Left ventricle myocardium inferior (tissue), 1 donor: Measurements from ENCODE around the gene ZNF184. TPM values are rescaled to one million over a fixed set of nuclear protein-coding genes. Genes with fewer than 3 reads are reported as not detected.

Source experiments
- DNase-seq: peaks from one replicate; pipeline ENCODE4 v3.0.0-alpha.2; 2020
- H3K27ac ChIP-seq: fragments of 200-600 bp; replicated peaks from 2 replicates; pipeline ENCODE4 v1.8.0; 2021
- H3K27me3 ChIP-seq: fragments of 200-600 bp; 2 replicates; pipeline ENCODE4 v1.8.0; 2021; ENCODE audit warnings: low read depth
- H3K36me3 ChIP-seq: fragments of 200-600 bp; 2 replicates; pipeline ENCODE4 v1.8.0; 2021
- H3K4me1 ChIP-seq: fragments of 200-600 bp; 2 replicates; pipeline ENCODE4 v1.8.0; 2021
- H3K4me3 ChIP-seq: fragments of 200-600 bp; 2 replicates; pipeline ENCODE4 v1.8.0; 2021; ENCODE audit warnings: mild to moderate bottlenecking, moderate library complexity
- H3K9me3 ChIP-seq: fragments of 200-600 bp; replicated peaks from 2 replicates; pipeline ENCODE4 v1.8.0; 2021
- intact Hi-C: fragments of 100-400 bp; cut with micrococcal nuclease; formaldehyde crosslinking; loops from one replicate; pipeline ENCODE4 v1.11.0; 2022
- total RNA-seq: library from RNA; stranded (reverse); fragmentation: NEBNext Ultra II Directional; extraction: Animal tissue kit (Norgen Biotek cat#: 25700); gene quantifications from one replicate; pipeline ENCODE4 v1.2.1, GENCODE V29; 2021
- TF ChIP-seq, protein P1 (sequence below): fragments of 200-600 bp; IDR thresholded peaks from 2 replicates; pipeline ENCODE4 v1.8.0; 2021; ENCODE audit warnings: antibody characterized with exemption, mild to moderate bottlenecking, borderline replicate concordance
- donor health status: DM: no; HTN: yes; CAD: no; lungs with severe emphysema.

Gene ZNF184
- total RNA-seq, 1 donor from 2014 or later: 3.2 TPM

DNA sequence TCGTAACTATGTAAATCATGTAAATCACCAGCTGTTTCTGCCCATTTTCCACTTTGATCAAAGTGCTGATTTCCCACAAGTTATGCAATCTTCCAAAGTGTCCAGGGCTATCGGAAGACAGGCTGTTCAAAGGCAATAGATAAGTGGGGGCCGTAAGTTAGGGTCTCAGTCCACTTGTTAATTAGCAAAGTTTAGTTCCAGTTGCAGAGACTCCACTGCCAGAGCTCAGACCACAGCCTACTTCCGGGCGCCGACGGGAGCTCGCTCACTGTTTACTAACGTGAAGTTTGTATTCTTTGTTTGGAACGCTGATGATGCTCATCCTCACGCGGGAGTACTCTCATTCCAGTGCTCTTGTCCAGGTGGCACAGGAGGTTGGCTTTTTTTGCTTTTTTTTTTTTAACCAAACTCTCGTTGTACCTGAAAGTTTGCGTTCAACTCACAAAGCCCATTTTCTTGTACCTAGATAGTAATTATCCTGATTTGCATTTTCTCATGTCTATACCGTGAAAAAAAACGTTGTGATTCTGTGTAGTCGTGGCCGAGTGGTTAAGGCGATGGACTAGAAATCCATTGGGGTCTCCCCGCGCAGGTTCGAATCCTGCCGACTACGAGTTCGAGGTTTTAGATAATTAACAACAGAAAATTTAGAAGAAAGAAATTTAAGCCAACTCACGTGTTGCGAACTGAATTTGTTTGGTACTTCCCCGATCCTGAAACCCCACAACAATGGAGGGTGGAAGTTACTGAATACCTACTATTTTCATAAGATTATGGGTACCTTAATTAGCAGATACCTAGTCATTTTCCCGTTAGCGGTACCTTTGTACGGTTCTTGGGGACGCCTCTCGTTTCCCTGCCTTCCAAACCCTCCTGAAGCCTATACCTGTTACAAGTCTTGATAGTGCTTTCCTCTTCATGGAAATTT, 29.9 kb upstream of the ZNF184 start:
- Histone ChIP-seq H3K9me3 (no peaks in the 10 kb centered on the region), H3K27ac (peak overlapping the region; percentile 50), H3K4me3 (peak overlapping the region; percentile 72), H3K4me1 (peaks cover 18% of the 10 kb centered on the region), H3K27me3 (peaks cover 21% of the 10 kb centered on the region), H3K36me3 (no peaks in the 10 kb centered on the region)
- DNase-seq: peak; percentile 49
- TF ChIP-seq, protein P1, sequence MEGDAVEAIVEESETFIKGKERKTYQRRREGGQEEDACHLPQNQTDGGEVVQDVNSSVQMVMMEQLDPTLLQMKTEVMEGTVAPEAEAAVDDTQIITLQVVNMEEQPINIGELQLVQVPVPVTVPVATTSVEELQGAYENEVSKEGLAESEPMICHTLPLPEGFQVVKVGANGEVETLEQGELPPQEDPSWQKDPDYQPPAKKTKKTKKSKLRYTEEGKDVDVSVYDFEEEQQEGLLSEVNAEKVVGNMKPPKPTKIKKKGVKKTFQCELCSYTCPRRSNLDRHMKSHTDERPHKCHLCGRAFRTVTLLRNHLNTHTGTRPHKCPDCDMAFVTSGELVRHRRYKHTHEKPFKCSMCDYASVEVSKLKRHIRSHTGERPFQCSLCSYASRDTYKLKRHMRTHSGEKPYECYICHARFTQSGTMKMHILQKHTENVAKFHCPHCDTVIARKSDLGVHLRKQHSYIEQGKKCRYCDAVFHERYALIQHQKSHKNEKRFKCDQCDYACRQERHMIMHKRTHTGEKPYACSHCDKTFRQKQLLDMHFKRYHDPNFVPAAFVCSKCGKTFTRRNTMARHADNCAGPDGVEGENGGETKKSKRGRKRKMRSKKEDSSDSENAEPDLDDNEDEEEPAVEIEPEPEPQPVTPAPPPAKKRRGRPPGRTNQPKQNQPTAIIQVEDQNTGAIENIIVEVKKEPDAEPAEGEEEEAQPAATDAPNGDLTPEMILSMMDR: no peak
- intact Hi-C loops: no loop called here

DNA sequence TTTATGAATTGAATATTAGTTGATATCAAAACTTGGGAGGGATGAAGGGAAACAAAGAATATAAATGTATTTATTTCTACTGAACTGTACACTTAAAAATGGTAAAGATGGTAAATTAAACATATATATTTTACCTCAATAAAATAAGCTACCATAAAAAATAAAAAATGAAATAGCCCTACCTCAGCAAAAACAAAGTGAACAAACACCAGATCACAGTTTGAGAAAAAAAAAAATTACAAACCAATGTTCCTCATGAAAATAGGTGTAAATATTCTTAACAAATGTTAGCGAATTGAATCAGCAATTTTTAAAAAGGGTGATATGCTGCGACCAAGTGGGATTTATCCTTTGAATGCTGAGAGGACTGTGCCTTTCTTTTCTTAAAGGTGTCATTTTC, 28.3 kb upstream of the ZNF184 start:
- peaks cover 22% of the 10 kb centered on the region for H3K27me3 ChIP-seq
- intact Hi-C loops: no loop called here
- H3K36me3 ChIP-seq: no peaks in the 10 kb centered on the region
- H3K27ac ChIP-seq: no peak overlapping the region
- H3K4me3 ChIP-seq: no peak overlapping the region
- DNase-seq: no peak
- H3K4me1 ChIP-seq: peaks cover 18% of the 10 kb centered on the region
- H3K9me3 ChIP-seq: no peaks in the 10 kb centered on the region
- TF ChIP-seq, protein P1: no peak

DNA sequence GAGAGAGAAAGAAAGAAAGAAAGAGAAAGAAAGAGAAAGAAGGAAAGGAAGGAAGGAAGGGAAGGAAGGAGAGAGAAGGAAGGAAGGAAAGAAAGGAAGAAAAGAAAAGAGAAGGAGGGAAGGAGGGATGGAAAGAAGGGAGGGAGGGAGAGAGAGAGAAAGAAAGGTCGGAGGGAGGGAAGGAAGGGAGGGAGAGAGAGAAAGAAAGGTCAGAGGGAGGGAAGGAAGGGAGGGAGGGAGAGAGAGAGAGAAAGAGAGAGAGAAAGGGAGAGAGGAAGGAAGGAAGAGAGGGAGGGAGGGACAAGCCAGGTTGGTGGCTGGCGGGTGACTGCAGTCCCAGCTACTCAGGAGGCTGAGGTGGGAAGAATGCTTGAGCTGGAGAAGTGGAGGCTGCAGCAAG, 27.3 kb upstream of the ZNF184 start:
- TF ChIP-seq, protein P1: no peak
- Histone ChIP-seq H3K9me3 (no peaks in the 10 kb centered on the region), H3K27me3 (peaks cover 31% of the 10 kb centered on the region), H3K4me3 (no peak overlapping the region), H3K36me3 (no peaks in the 10 kb centered on the region), H3K4me1 (peaks cover 25% of the 10 kb centered on the region), H3K27ac (no peak overlapping the region)
- intact Hi-C loops: no loop called here
- no peak for DNase-seq

DNA sequence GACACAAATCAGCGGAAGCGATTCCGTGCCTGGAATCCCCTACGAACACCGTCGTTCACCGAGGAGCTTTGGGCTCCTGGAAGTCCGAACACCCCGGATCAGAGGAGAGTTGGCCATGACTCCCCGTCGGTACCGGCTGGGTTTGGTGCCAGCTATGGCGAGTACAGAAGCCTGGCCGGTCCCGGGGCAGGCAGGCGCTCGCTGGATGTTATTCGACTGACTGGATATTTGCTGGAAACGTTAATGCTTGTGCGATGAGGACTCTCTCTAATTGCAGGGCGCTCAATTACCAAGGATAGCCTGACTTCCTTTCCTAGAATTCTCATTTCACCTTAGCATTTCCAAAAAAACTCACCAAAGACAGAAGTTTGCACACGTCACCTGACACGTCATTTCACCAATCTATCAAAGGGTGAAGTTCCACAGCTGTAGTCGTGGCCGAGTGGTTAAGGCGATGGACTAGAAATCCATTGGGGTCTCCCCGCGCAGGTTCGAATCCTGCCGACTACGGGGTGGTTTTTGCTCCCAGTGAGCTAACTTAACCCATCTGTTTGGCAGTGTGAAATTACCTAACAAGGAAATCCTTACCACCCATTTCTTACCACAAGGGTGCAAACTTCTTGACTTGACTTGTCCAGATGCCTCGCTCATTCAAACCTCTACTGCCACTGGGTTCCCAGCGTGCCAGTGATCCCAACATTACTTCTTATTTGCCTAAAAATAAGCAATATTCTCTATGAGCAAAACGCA, 22.7 kb upstream of the ZNF184 start:
- no peaks in the 10 kb centered on the region for H3K36me3 ChIP-seq
- peaks cover 11% of the 10 kb centered on the region for H3K4me1 ChIP-seq
- no peak overlapping the region for H3K27ac ChIP-seq
- peaks cover 31% of the 10 kb centered on the region for H3K27me3 ChIP-seq
- intact Hi-C loops: no loop called here
- no peaks in the 10 kb centered on the region for H3K9me3 ChIP-seq
- TF ChIP-seq, protein P1: no peak
- peak overlapping the region; percentile 71 for H3K4me3 ChIP-seq
- DNase-seq: peak; percentile 43

DNA sequence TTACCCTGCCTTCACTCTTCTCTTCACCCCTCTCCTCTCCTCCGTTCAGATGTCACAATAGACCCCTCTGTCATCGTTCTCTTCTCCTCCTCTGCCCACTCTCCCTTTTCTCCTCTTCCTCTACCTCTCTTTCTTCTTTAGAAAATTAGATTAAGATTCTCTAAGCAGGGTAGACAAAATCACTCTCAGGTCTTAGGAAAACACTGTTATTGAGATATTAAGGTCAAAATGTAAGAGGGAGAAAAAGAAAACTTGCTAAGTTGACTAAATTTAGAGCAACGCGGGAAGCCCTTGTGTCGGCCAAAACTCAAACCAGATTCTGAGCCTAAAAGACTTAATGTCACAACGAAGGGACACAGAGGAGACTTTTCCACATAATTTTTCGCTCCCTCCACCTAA, 22.1 kb upstream of the ZNF184 start:
- no peak for DNase-seq
- H3K4me3 ChIP-seq: peak overlapping the region; percentile 71
- no peaks in the 10 kb centered on the region for H3K36me3 ChIP-seq
- intact Hi-C loops: no loop called here
- H3K4me1 ChIP-seq: peaks cover 11% of the 10 kb centered on the region
- no peaks in the 10 kb centered on the region for H3K9me3 ChIP-seq
- TF ChIP-seq, protein P1: no peak
- H3K27ac ChIP-seq: no peak overlapping the region
- peaks cover 27% of the 10 kb centered on the region for H3K27me3 ChIP-seq
